Measurements from ENCODE around the gene TSPAN11. TPM values are rescaled to one million over a fixed set of nuclear protein-coding genes. Genes with fewer than 3 reads are reported as not detected.

The TSPAN11 gene
- total and polyA plus RNA-seq, 2 experiments from 2014 or later, result 2.1 to 6.0 TPM

- Mint-ChIP-seq H3K4me1 (peaks cover 32% of the 10 kb centered on the region), H3K9me3 (no peaks in the 10 kb centered on the region), H3K27ac (no peak overlapping the region), H3K36me3 (ENCODE audit: low read depth) (no peaks in the 10 kb centered on the region), H3K27me3 (ENCODE audit: insufficient read depth, low read depth, poor library complexity) (peaks cover 15% of the 10 kb centered on the region), H3K4me3 (no peak overlapping the region)
- H3K36me3 ChIP-seq (ENCODE audit: insufficient read depth), result no peaks in the 10 kb centered on the region
- peak overlapping the region; percentile 32; the same call in 1 of the 2 replicates for H3K4me2 ChIP-seq
- peaks cover 13% of the 10 kb centered on the region for H3K4me1 ChIP-seq (ENCODE audit: insufficient read depth)
- no peaks in the 10 kb centered on the region for H3K27me3 ChIP-seq (ENCODE audit: insufficient read depth)
- H3K27ac ChIP-seq (ENCODE audit: low read depth), result no peak overlapping the region
- no peaks in the 10 kb centered on the region for H4K20me1 ChIP-seq (replicated peaks; ENCODE audit: insufficient read depth)
- DNase-seq (ENCODE audit: low spot score) (peak; percentile 54), ATAC-seq (peak; percentile 8; the same call in 2 of the 3 replicates)
- no peaks in the 10 kb centered on the region for H3F3A ChIP-seq (replicated peaks; ENCODE audit: low read depth)
- H3K4me3 ChIP-seq, result no peak overlapping the region
- H3K79me2 ChIP-seq (replicated peaks; ENCODE audit: insufficient read depth), result no peaks in the 10 kb centered on the region
- TF ChIP-seq NANOG (IDR thresholded peaks at IDR 0.05; ENCODE audit: borderline replicate concordance) (no peak), ETS1 (IDR thresholded peaks at IDR 0.05) (no peak), EZH2phosphoT487 (IDR thresholded peaks at IDR 0.05; ENCODE audit: unreplicated experiment) (no peak), POLR2AphosphoS5 (IDR thresholded peaks at IDR 0.05; ENCODE audit: low read depth) (no peak), CREB1 (CRISPR knock-in tag; IDR thresholded peaks at IDR 0.05; ENCODE audit: low read depth) (no peak), STAT1 (IDR thresholded peaks at IDR 0.05; ENCODE audit: unreplicated experiment) (no peak), ZNF331 (CRISPR knock-in tag; IDR thresholded peaks at IDR 0.05; ENCODE audit: low read depth) (no peak), JUNB (IDR thresholded peaks at IDR 0.05; ENCODE audit: unreplicated experiment) (no peak), REST (IDR thresholded peaks at IDR 0.05; ENCODE audit: unreplicated experiment) (no peak), EZH2 (IDR thresholded peaks at IDR 0.05; ENCODE audit: low read depth, unreplicated experiment) (no peak)
- no peak overlapping the region for H2AFZ ChIP-seq
- no peaks in the 10 kb centered on the region for H3K9me2 ChIP-seq (ENCODE audit: insufficient read depth)
Observed at GRCh38 chr12:30977537-30978349, 51.2 kb downstream of the TSPAN11 start.

- Histone ChIP-seq H3K4me1 (ENCODE audit: insufficient read depth) (peaks cover 13% of the 10 kb centered on the region), H3K27ac (ENCODE audit: low read depth) (no peak overlapping the region), H2AFZ (no peak overlapping the region), H3K4me3 (no peak overlapping the region), H4K20me1 (replicated peaks; ENCODE audit: insufficient read depth) (no peaks in the 10 kb centered on the region), H3K36me3 (ENCODE audit: insufficient read depth) (no peaks in the 10 kb centered on the region), H3K9me2 (ENCODE audit: insufficient read depth) (no peaks in the 10 kb centered on the region), H3K79me2 (replicated peaks; ENCODE audit: insufficient read depth) (no peaks in the 10 kb centered on the region), H3K4me2 (no peak overlapping the region), H3K27me3 (ENCODE audit: insufficient read depth) (no peaks in the 10 kb centered on the region), H3F3A (replicated peaks; ENCODE audit: low read depth) (no peaks in the 10 kb centered on the region)
- peaks cover 32% of the 10 kb centered on the region for H3K4me1 Mint-ChIP-seq
- H3K27me3 Mint-ChIP-seq (ENCODE audit: insufficient read depth, low read depth, poor library complexity), result peaks cover 15% of the 10 kb centered on the region
- ATAC-seq, result no peak
- no peak overlapping the region for H3K4me3 Mint-ChIP-seq
- no peak for DNase-seq (ENCODE audit: low spot score)
- H3K9me3 Mint-ChIP-seq, result no peaks in the 10 kb centered on the region
- H3K27ac Mint-ChIP-seq, result no peak overlapping the region
- no peaks in the 10 kb centered on the region for H3K36me3 Mint-ChIP-seq (ENCODE audit: low read depth)
- TF ChIP-seq NANOG (IDR thresholded peaks at IDR 0.05; ENCODE audit: borderline replicate concordance) (no peak), CTCF (conservative IDR thresholded peaks at IDR 0.05; ENCODE audit: low read depth in 2 of 2) (no peak)
Observed at GRCh38 chr12:30978639-30979038, 52.1 kb downstream of the TSPAN11 start.

All from GM23338 (cell line).